NCI-H1417 (cell line): Measurements from ENCODE around the gene DLG2.
"Not testable (repeated sequence)": the region's sequence is repeated elsewhere in the genome, so short reads cannot be mapped to it uniquely, and the experiment has no call there.

Experiments used
- DNase-seq, 3 experiments: peaks; one replicate each; lab custom pipeline; 2025; lab: John Stamatoyannopoulos, UW

Gene DLG2

GRCh38 chr11:83791557-83791956 lies 1835.6 kb downstream of the DLG2 start:
- DNase-seq = no peak

GRCh38 chr11:83785942-83786341 lies 1841.2 kb downstream of the DLG2 start:
- DNase-seq = no peak

GRCh38 chr11:83784419-83784818 lies 1842.7 kb downstream of the DLG2 start:
- no peak for DNase-seq

GRCh38 chr11:83782329-83782728 lies 1844.8 kb downstream of the DLG2 start:
- peak in 2 of 3 experiments; percentile 10 to 71 for DNase-seq

- DNase-seq = no peak
These were observed 1847.3 kb downstream of the DLG2 start for GRCh38 chr11:83779876-83780275.

- no peak for DNase-seq
These were observed 1848.5 kb downstream of the DLG2 start for GRCh38 chr11:83778596-83778995.

GRCh38 chr11:83773950-83774880 lies 1852.9 kb downstream of the DLG2 start:
- DNase-seq = peak in 2 of 3 experiments; percentile 12 to 78

- no peak for DNase-seq
These were observed 1858.7 kb downstream of the DLG2 start for GRCh38 chr11:83768489-83768888.

GRCh38 chr11:83766932-83767331 lies 1860.2 kb downstream of the DLG2 start:
- no peak for DNase-seq

GRCh38 chr11:83764643-83765042 lies 1862.5 kb downstream of the DLG2 start:
- DNase-seq = no peak

GRCh38 chr11:83760932-83761331 lies 1866.2 kb downstream of the DLG2 start:
- no peak for DNase-seq

GRCh38 chr11:83759148-83759547 lies 1868.0 kb downstream of the DLG2 start:
- no peak for DNase-seq

- DNase-seq = no peak
These were observed 1876.1 kb downstream of the DLG2 start for GRCh38 chr11:83751041-83751440.

GRCh38 chr11:83746921-83747585 lies 1880.1 kb downstream of the DLG2 start:
- DNase-seq = no peak

- DNase-seq = no peak
These were observed 1882.4 kb downstream of the DLG2 start for GRCh38 chr11:83744620-83745192.

GRCh38 chr11:83736684-83737083 lies 1890.5 kb downstream of the DLG2 start:
- peak in 2 of 3 experiments; percentile 40 to 77 for DNase-seq

GRCh38 chr11:83734120-83734519 lies 1893.0 kb downstream of the DLG2 start:
- no peak for DNase-seq

- DNase-seq = not testable (repeated sequence)
These were observed 1895.9 kb downstream of the DLG2 start for GRCh38 chr11:83731288-83731687.

- no peak for DNase-seq
These were observed 1898.9 kb downstream of the DLG2 start for GRCh38 chr11:83728281-83728680.

- no peak for DNase-seq
These were observed 1899.9 kb downstream of the DLG2 start for GRCh38 chr11:83727251-83727650.

GRCh38 chr11:83726316-83726715 lies 1900.8 kb downstream of the DLG2 start:
- no peak for DNase-seq

- DNase-seq = peak in 2 of 3 experiments; percentile 8 to 13
These were observed 1901.4 kb downstream of the DLG2 start for GRCh38 chr11:83725728-83726127.

GRCh38 chr11:83725269-83725560 lies 1901.9 kb downstream of the DLG2 start:
- no peak for DNase-seq
